Measurements from ENCODE around the gene RPL26.
"Not testable (repeated sequence)": the region's sequence is repeated elsewhere in the genome, so short reads cannot be mapped to it uniquely, and the experiment has no call there.

RPL26 gene

GRCh38 chr17:8378117-8378516, 4.9 kb downstream of the RPL26 start:
- H3K4me1 ChIP-seq (ENCODE audit: insufficient read depth, low read length), result peaks cover 44% of the 10 kb centered on the region
- H3K36me3 ChIP-seq (ENCODE audit: insufficient read depth, low read length), result peaks cover 43% of the 10 kb centered on the region
- not testable (repeated sequence) for H3K27me3 ChIP-seq (ENCODE audit: control insufficient read depth in 1 of 2, insufficient read depth in 2 of 2, low read length in 2 of 2); H3K27ac ChIP-seq (ENCODE audit: low read depth, low read length); H3K4me3 ChIP-seq (ENCODE audit: low read depth in 1 of 2, low read length in 2 of 2); H3K9me3 ChIP-seq (ENCODE audit: low read length); H3K9ac ChIP-seq (ENCODE audit: low read length)

GRCh38 chr17:8377422-8377821, 5.6 kb downstream of the RPL26 start:
- H3K36me3 ChIP-seq (ENCODE audit: insufficient read depth, low read length), result peaks cover 43% of the 10 kb centered on the region
- H3K4me3 ChIP-seq (ENCODE audit: low read depth in 1 of 2, low read length in 2 of 2), result no peak overlapping the region
- peaks cover 44% of the 10 kb centered on the region for H3K4me1 ChIP-seq (ENCODE audit: insufficient read depth, low read length)
- H3K9me3 ChIP-seq (ENCODE audit: low read length), result no peaks in the 10 kb centered on the region
- H3K9ac ChIP-seq (ENCODE audit: low read length), result no peak overlapping the region
- H3K27ac ChIP-seq (ENCODE audit: low read depth, low read length), result no peak overlapping the region
- no peaks in the 10 kb centered on the region for H3K27me3 ChIP-seq (ENCODE audit: control insufficient read depth in 1 of 2, insufficient read depth in 2 of 2, low read length in 2 of 2)

GRCh38 chr17:8376271-8377067, 6.5 kb downstream of the RPL26 start, which contains the start of gene KRABD2:
TSS of gene KRABD2 (minus strand) at chr17:8376704.
- Histone ChIP-seq H3K36me3 (ENCODE audit: insufficient read depth, low read length) (peaks cover 42% of the 10 kb centered on the region), H3K4me3 (ENCODE audit: low read depth in 1 of 2, low read length in 2 of 2) (peak within 1 kb of the TSS; percentile 43 to 85), H3K27me3 (ENCODE audit: control insufficient read depth in 1 of 2, insufficient read depth in 2 of 2, low read length in 2 of 2) (no peaks in the 10 kb centered on the region), H3K4me1 (ENCODE audit: insufficient read depth, low read length) (peaks cover 34% of the 10 kb centered on the region), H3K27ac (ENCODE audit: low read depth, low read length) (peak within 1 kb of the TSS; percentile 89), H3K9me3 (ENCODE audit: low read length) (no peaks in the 10 kb centered on the region), H3K9ac (ENCODE audit: low read length) (peak within 1 kb of the TSS; percentile 99)

GRCh38 chr17:8375738-8376259, 7.2 kb downstream of the RPL26 start:
- Histone ChIP-seq H3K36me3 (ENCODE audit: insufficient read depth, low read length) (peaks cover 39% of the 10 kb centered on the region), H3K4me1 (ENCODE audit: insufficient read depth, low read length) (peaks cover 27% of the 10 kb centered on the region), H3K27ac (ENCODE audit: low read depth, low read length) (peak overlapping the region; percentile 89), H3K9ac (ENCODE audit: low read length) (peak overlapping the region; percentile 99), H3K27me3 (ENCODE audit: control insufficient read depth in 1 of 2, insufficient read depth in 2 of 2, low read length in 2 of 2) (no peaks in the 10 kb centered on the region), H3K9me3 (ENCODE audit: low read length) (no peaks in the 10 kb centered on the region), H3K4me3 (ENCODE audit: low read depth in 1 of 2, low read length in 2 of 2) (peak overlapping the region; percentile 43 to 85)

GRCh38 chr17:8373856-8374255, 9.1 kb downstream of the RPL26 start:
- H3K36me3 ChIP-seq (ENCODE audit: insufficient read depth, low read length), result peaks cover 43% of the 10 kb centered on the region
- not testable (repeated sequence) for H3K9ac ChIP-seq (ENCODE audit: low read length); H3K27ac ChIP-seq (ENCODE audit: low read depth, low read length)

GRCh38 chr17:8372422-8372821, 10.6 kb downstream of the RPL26 start:
- Histone ChIP-seq H3K9me3 (ENCODE audit: low read length) (no peaks in the 10 kb centered on the region), H3K27ac (ENCODE audit: low read depth, low read length) (no peak overlapping the region), H3K4me3 (ENCODE audit: low read depth in 1 of 2, low read length in 2 of 2) (no peak overlapping the region), H3K27me3 (ENCODE audit: control insufficient read depth in 1 of 2, insufficient read depth in 2 of 2, low read length in 2 of 2) (no peaks in the 10 kb centered on the region), H3K36me3 (ENCODE audit: insufficient read depth, low read length) (peaks cover 32% of the 10 kb centered on the region), H3K9ac (ENCODE audit: low read length) (no peak overlapping the region), H3K4me1 (ENCODE audit: insufficient read depth, low read length) (peaks cover 15% of the 10 kb centered on the region)

More at GRCh38 chr17:8373856-8374255, 9.1 kb downstream of the RPL26 start:
- peaks cover 15% of the 10 kb centered on the region for H3K4me1 ChIP-seq (ENCODE audit: insufficient read depth, low read length)
- not testable (repeated sequence) for H3K4me3 ChIP-seq (ENCODE audit: low read depth in 1 of 2, low read length in 2 of 2); H3K9me3 ChIP-seq (ENCODE audit: low read length); H3K27me3 ChIP-seq (ENCODE audit: control insufficient read depth in 1 of 2, insufficient read depth in 2 of 2, low read length in 2 of 2)

GRCh38 chr17:8371786-8372185, 11.2 kb downstream of the RPL26 start:
- Histone ChIP-seq H3K9ac (ENCODE audit: low read length) (no peak overlapping the region), H3K36me3 (ENCODE audit: insufficient read depth, low read length) (peaks cover 26% of the 10 kb centered on the region), H3K9me3 (ENCODE audit: low read length) (no peaks in the 10 kb centered on the region), H3K27ac (ENCODE audit: low read depth, low read length) (no peak overlapping the region), H3K4me3 (ENCODE audit: low read depth in 1 of 2, low read length in 2 of 2) (no peak overlapping the region), H3K27me3 (ENCODE audit: control insufficient read depth in 1 of 2, insufficient read depth in 2 of 2, low read length in 2 of 2) (no peaks in the 10 kb centered on the region), H3K4me1 (ENCODE audit: insufficient read depth, low read length) (peaks cover 11% of the 10 kb centered on the region)

- Histone ChIP-seq H3K36me3 (ENCODE audit: insufficient read depth, low read length) (peaks cover 26% of the 10 kb centered on the region), H3K27me3 (ENCODE audit: control insufficient read depth in 1 of 2, insufficient read depth in 2 of 2, low read length in 2 of 2) (no peaks in the 10 kb centered on the region), H3K9ac (ENCODE audit: low read length) (no peak overlapping the region), H3K4me1 (ENCODE audit: insufficient read depth, low read length) (peaks cover under 1% of the 10 kb centered on the region), H3K9me3 (ENCODE audit: low read length) (no peaks in the 10 kb centered on the region), H3K4me3 (ENCODE audit: low read depth in 1 of 2, low read length in 2 of 2) (no peak overlapping the region), H3K27ac (ENCODE audit: low read depth, low read length) (no peak overlapping the region)
These were observed 13.0 kb downstream of the RPL26 start for GRCh38 chr17:8369944-8370343.

GRCh38 chr17:8368193-8368592, 14.8 kb downstream of the RPL26 start:
- Histone ChIP-seq H3K9ac (ENCODE audit: low read length) (no peak overlapping the region), H3K9me3 (ENCODE audit: low read length) (no peaks in the 10 kb centered on the region), H3K36me3 (ENCODE audit: insufficient read depth, low read length) (peaks cover 26% of the 10 kb centered on the region), H3K4me3 (ENCODE audit: low read depth in 1 of 2, low read length in 2 of 2) (no peak overlapping the region), H3K27ac (ENCODE audit: low read depth, low read length) (no peak overlapping the region), H3K4me1 (ENCODE audit: insufficient read depth, low read length) (no peaks in the 10 kb centered on the region), H3K27me3 (ENCODE audit: control insufficient read depth in 1 of 2, insufficient read depth in 2 of 2, low read length in 2 of 2) (no peaks in the 10 kb centered on the region)

GRCh38 chr17:8366231-8366630, 16.8 kb downstream of the RPL26 start:
- Histone ChIP-seq H3K9me3 (ENCODE audit: low read length) (no peaks in the 10 kb centered on the region), H3K27me3 (ENCODE audit: control insufficient read depth in 1 of 2, insufficient read depth in 2 of 2, low read length in 2 of 2) (no peaks in the 10 kb centered on the region), H3K4me3 (ENCODE audit: low read depth in 1 of 2, low read length in 2 of 2) (no peak overlapping the region), H3K36me3 (ENCODE audit: insufficient read depth, low read length) (peaks cover 20% of the 10 kb centered on the region), H3K9ac (ENCODE audit: low read length) (no peak overlapping the region), H3K27ac (ENCODE audit: low read depth, low read length) (no peak overlapping the region), H3K4me1 (ENCODE audit: insufficient read depth, low read length) (no peaks in the 10 kb centered on the region)

GRCh38 chr17:8365143-8365542, 17.9 kb downstream of the RPL26 start:
- H3K4me1 ChIP-seq (ENCODE audit: insufficient read depth, low read length), result no peaks in the 10 kb centered on the region
- H3K27me3 ChIP-seq (ENCODE audit: control insufficient read depth in 1 of 2, insufficient read depth in 2 of 2, low read length in 2 of 2), result no peaks in the 10 kb centered on the region
- no peak overlapping the region for H3K27ac ChIP-seq (ENCODE audit: low read depth, low read length)
- no peak overlapping the region for H3K4me3 ChIP-seq (ENCODE audit: low read depth in 1 of 2, low read length in 2 of 2)
- peaks cover 15% of the 10 kb centered on the region for H3K36me3 ChIP-seq (ENCODE audit: insufficient read depth, low read length)
- no peaks in the 10 kb centered on the region for H3K9me3 ChIP-seq (ENCODE audit: low read length)
- no peak overlapping the region for H3K9ac ChIP-seq (ENCODE audit: low read length)

Data from muscle layer of colon (tissue), 2 donors.